Mucosa of rectum (tissue), 2 donors: ENCODE data around the gene ST3GAL4.

Source experiments
- H3K27ac ChIP-seq, 2 donors: one replicate each; pipeline ENCODE4 v1.7.0; 2013; ENCODE audit warnings: inconsistent platforms in 2 of 2, low read depth in 2 of 2, low read length in 2 of 2
- H3K27me3 ChIP-seq, 2 donors: one replicate each; pipeline ENCODE4 v1.7.0; 2013; ENCODE audit warnings: low read length in 2 of 2; ENCODE audit not compliant: control insufficient read depth in 2 of 2, insufficient read depth in 2 of 2
- H3K36me3 ChIP-seq, 2 donors: one replicate each; pipeline ENCODE4 v1.7.0; 2013; ENCODE audit warnings: low read length in 2 of 2; ENCODE audit not compliant: control insufficient read depth in 2 of 2, insufficient read depth in 2 of 2
- H3K4me1 ChIP-seq, 2 donors: one replicate each; pipeline ENCODE4 v1.7.0; 2013; ENCODE audit warnings: low read length in 2 of 2, mild to moderate bottlenecking in 1 of 2; ENCODE audit not compliant: control insufficient read depth in 2 of 2, insufficient read depth in 2 of 2
- H3K4me3 ChIP-seq, 2 donors: one replicate each; pipeline ENCODE4 v1.7.0; 2013; ENCODE audit warnings: low read length in 2 of 2
- H3K9ac ChIP-seq, 2 donors: one replicate each; pipeline ENCODE4 v1.7.0; 2013; ENCODE audit warnings: low read length in 2 of 2, low read depth in 1 of 2, mild to moderate bottlenecking in 1 of 2
- H3K9me3 ChIP-seq, 2 donors: one replicate each; pipeline ENCODE4 v1.7.0; 2013; ENCODE audit warnings: low read length in 2 of 2; ENCODE audit not compliant: control insufficient read depth in 2 of 2
- donor health status: healthy.
- donor health status: Normal muscosa, but diverticular disease.

The ST3GAL4 gene

DNA sequence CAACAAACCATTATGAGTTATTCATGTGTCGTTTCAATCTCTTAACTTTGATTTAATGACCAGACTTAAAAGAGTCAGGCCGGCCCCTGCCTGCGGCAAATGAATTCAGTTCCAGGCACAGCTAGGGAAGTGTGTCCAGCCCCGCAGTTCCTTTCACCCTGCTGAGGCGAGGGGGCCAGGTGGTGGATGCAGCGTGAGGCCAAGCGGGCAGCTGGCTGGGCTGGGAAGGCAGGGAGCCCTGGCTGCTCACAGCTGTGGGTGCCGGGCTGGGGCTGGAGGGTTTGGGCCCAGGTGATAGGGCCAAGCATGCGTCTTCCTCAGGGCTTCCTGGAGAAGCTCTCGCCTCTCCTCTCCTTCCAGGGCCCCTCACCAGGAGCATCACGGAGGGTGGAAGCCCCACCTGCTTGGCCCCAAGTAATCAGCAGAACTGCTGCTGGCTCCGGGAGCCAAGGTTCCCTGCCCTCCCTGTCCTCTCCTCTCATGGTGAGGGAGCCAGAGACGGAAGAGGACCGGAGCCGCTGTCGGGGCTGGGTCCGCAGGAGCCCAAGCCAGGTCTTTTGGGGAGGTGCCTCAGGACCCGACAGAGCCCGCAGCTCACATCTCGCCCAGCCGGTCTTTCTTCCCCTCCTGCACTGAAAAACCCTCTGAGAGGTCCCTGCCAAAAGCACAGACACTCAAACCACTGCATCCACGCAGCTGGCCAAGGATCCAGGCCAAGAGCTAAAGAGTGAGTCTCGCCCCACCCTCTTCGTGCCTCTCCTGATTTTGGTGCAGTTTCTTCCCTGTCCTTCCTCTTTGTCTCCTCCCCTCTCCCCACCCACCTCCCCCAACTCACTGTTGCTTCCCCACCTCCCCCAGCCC lies 97.0 kb downstream of the ST3GAL4 start:
- H3K4me1 ChIP-seq, result no peaks in the 10 kb centered on the region
- no peak overlapping the region for H3K4me3 ChIP-seq
- H3K27me3 ChIP-seq, result no peaks in the 10 kb centered on the region
- no peaks in the 10 kb centered on the region for H3K9me3 ChIP-seq
- H3K36me3 ChIP-seq, result no peaks in the 10 kb centered on the region
- no peak overlapping the region for H3K27ac ChIP-seq
- H3K9ac ChIP-seq, result no peak overlapping the region

DNA sequence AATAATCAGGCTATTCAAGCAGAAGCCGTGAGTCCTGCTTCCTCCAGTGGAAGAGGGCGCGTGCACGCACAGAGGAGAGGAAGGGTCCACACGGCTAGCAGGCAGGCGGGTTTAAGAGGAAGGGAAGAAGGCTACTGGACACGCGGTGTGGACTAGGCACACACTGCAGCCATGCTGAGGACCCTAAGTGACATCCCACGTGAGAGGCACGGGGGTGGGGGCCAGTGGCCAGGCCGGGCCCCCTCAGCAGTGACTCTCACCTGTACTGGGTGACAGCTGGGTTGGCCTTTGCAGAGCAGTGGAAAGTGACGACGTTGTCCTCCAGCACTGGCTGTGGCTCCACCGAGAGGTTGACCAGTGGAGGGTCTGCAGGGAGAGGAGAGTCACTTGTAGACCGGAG lies 100.6 kb downstream of the ST3GAL4 start:
- Histone ChIP-seq H3K4me1 (no peaks in the 10 kb centered on the region), H3K36me3 (no peaks in the 10 kb centered on the region), H3K9ac (no peak overlapping the region), H3K27ac (no peak overlapping the region), H3K4me3 (no peak overlapping the region), H3K27me3 (peaks cover 0 to 3% of the 10 kb centered on the region in 2 donors), H3K9me3 (no peaks in the 10 kb centered on the region)

DNA sequence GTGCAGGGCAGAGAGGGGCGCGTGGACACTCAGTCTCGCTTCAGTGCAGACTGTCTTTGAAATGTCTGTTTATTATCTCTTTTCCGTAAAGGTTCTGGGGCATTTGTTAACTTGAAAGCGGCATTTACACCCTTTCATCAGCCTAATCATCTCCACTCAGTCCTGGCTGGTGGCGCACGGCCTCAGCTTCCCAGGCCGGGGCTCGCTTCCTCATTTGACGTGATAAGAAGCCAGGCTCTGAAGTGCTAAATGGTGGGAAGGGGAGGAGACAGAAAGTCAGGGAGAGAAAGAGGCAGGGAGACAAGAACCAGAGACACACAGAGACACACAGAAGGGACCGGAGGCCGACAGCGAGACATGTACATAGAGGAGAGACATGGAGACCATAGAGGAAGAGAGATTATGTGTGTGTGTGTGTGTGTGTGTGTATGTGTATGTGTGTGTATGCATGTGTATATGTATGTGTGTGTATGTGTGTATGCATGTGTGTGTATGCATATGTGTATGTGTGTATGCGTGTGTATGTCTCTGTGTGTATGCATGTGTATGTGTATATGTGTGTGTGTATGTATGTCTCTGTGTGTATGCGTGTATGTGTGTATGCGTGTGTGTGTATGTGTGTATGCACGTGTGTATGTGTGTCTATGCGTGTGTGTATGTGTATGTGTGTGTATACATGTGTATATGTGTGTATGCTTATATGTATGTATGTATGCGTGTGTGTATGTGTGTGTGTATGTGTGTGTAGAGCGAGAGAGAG lies 101.5 kb downstream of the ST3GAL4 start:
- Histone ChIP-seq H3K27me3 (peaks cover 0 to 6% of the 10 kb centered on the region in 2 donors), H3K36me3 (no peaks in the 10 kb centered on the region), H3K9me3 (no peaks in the 10 kb centered on the region), H3K4me1 (no peaks in the 10 kb centered on the region), H3K9ac (no peak overlapping the region), H3K4me3 (no peak overlapping the region), H3K27ac (no peak overlapping the region)

DNA sequence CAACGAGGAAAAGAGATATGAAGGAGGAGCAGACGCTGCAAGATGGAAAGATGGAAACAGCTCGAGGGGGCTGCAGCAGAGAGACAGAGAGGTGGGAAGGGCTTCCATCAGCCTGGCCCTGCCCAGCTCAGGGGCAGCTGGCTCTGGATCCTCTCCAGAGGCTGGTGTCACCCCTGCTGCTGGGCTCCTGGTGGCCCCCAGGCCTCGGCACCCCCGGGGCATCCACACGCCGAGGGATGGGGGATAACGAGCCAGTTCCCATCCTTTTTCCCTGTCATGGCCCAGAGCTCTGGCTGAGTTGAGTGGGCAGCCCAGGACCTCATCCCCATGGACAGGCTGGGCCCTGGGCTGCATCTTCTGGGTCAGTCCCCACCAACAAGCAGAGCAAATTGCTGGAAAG lies 102.3 kb downstream of the ST3GAL4 start:
- Histone ChIP-seq H3K4me3 (no peak overlapping the region), H3K27ac (no peak overlapping the region), H3K9me3 (no peaks in the 10 kb centered on the region), H3K27me3 (peaks cover 0 to 7% of the 10 kb centered on the region in 2 donors), H3K9ac (no peak overlapping the region), H3K36me3 (no peaks in the 10 kb centered on the region), H3K4me1 (no peaks in the 10 kb centered on the region)

DNA sequence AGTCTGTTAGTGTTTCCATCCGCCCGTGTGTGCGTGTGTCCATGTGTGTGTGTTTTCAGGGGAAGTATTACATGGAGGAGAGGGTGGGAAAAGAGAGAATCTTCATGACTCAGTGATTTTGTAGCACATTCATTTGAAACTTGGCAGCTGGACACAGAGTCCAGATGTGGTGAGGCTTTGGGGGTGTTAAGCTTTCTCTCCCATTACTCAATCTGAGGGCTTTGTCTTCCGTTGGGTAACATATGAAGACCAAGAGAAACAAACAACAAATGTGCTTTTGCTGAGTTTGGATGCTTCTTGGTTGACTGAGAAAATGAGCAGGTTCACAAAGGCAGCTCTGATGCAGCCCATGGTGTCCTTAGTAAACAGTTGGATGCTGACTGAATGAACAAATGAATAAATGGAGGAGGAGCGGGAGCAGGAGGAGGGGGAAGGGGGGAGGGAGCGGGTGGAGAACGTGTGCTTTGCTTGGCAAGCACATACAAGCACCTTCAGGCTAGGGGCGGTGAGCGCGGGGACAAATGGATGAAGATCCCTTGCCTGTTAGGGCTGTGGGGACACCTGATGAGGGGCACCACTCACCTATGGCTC lies 104.3 kb downstream of the ST3GAL4 start:
- no peak overlapping the region for H3K9ac ChIP-seq
- H3K9me3 ChIP-seq, result peaks cover 0 to 4% of the 10 kb centered on the region in 2 donors
- no peaks in the 10 kb centered on the region for H3K36me3 ChIP-seq
- H3K4me1 ChIP-seq, result no peaks in the 10 kb centered on the region
- H3K4me3 ChIP-seq, result no peak overlapping the region
- H3K27ac ChIP-seq, result no peak overlapping the region
- H3K27me3 ChIP-seq, result peaks cover 8 to 16% of the 10 kb centered on the region in 2 donors

DNA sequence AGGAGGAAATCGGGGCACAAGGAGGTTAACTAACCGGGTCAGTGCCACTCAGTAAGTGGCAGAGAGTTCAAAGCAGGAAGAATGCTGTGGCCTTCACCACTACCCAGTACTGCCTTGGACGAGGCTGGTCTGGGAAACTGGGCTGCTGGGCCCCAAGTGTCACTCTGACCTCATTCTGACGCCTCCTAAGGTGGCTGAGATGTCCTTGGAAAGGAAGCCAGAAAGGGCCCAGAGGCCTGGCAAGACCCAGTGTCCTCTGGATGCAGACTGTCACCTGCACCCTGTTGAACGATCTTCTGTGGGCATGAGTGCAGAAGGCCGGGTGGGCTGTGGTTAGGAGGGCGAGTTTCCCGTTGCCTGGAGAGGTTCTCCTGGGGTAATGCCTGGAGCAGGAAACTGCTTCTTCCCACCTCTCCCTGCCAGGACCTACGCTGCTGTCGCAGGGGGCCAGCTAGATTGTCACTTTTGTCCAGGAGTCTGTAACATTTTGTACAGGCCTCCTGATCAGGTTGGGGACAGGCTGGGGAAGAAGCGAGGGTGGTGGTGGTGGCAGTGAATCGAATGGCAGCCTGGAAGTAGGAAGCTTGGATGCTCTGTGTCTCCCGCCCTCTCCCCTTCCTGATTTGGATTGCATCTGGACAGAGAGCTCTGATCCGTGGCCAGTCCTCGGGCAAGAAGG lies 105.1 kb downstream of the ST3GAL4 start:
- Histone ChIP-seq H3K4me1 (peaks cover 0 to 2% of the 10 kb centered on the region in 2 donors), H3K9ac (no peak overlapping the region), H3K4me3 (no peak overlapping the region)

DNA sequence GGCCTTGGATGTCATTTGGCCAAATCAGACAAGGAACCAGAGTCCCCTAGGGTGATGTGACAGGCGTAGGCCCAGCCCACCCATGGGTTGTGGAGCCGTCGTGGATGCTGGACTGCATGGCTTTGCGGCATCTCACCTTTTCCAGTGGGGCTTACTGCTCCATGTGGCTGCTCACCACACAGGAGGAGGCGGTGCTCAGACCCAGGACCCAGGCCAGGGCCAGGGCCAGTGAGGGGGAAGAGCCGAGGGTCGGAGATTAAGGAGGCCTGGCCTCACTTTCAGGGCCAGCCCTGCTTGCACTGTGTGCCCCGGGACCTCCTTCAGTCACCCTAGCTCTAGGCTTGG lies 105.6 kb downstream of the ST3GAL4 start:
- H3K4me1 ChIP-seq, result peaks cover 0 to 2% of the 10 kb centered on the region in 2 donors
- no peak overlapping the region for H3K27ac ChIP-seq
- H3K4me3 ChIP-seq, result no peak overlapping the region
- peaks cover 0 to 6% of the 10 kb centered on the region in 2 donors for H3K9me3 ChIP-seq
- peaks cover 10 to 17% of the 10 kb centered on the region in 2 donors for H3K27me3 ChIP-seq
- no peaks in the 10 kb centered on the region for H3K36me3 ChIP-seq
- H3K9ac ChIP-seq, result no peak overlapping the region

More for the DNA sequence above, 105.1 kb downstream of the ST3GAL4 start:
- Histone ChIP-seq H3K27me3 (peaks cover 10 to 17% of the 10 kb centered on the region in 2 donors), H3K27ac (no peak overlapping the region), H3K9me3 (peaks cover 0 to 6% of the 10 kb centered on the region in 2 donors), H3K36me3 (no peaks in the 10 kb centered on the region)

DNA sequence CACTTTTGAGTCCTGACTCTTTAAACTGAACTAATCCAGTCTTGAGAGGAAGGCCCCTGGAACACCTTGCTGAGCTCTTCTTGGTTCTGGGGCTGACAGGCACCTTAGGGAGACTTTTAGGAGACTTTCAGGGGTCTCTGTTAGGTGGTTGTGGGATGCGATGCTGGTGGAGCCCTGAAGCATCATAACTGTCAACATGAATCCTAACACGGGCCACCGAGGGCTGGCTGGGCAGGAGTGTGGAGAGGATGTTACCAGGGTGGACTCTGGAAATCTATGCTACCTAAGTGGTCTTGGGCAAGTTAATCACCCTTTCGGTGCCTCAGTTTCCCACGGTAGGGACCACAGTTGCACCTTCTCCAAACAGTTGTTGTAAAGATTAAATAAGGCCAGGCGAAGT lies 106.5 kb downstream of the ST3GAL4 start:
- Histone ChIP-seq H3K4me3 (no peak overlapping the region), H3K4me1 (peaks cover 0 to 2% of the 10 kb centered on the region in 2 donors), H3K9me3 (peaks cover 0 to 6% of the 10 kb centered on the region in 2 donors), H3K9ac (no peak overlapping the region), H3K27me3 (peaks cover 13 to 19% of the 10 kb centered on the region in 2 donors), H3K27ac (no peak overlapping the region), H3K36me3 (no peaks in the 10 kb centered on the region)

DNA sequence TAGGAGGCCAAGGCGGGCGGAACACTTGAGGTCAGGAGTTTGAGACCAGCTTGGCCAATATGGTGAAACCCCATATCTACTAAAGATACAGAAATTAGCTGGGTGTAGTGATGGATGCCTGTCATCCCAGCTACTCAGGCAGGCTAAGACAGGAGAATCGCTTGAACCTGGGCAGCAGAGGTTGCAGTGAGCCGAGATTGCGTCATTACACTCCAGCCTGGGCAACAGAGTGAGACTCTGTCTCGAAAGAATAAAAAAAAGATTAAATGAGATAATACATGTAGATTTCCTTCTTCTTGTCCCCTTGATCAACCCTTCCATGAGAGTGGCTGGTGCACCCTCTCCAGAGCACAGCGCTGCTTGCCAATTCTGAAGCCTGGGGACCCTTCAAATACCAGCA lies 106.9 kb downstream of the ST3GAL4 start:
- peaks cover 0 to 2% of the 10 kb centered on the region in 2 donors for H3K4me1 ChIP-seq
- H3K27ac ChIP-seq, result no peak overlapping the region
- no peak overlapping the region for H3K9ac ChIP-seq
- H3K9me3 ChIP-seq, result peaks cover 0 to 6% of the 10 kb centered on the region in 2 donors
- H3K36me3 ChIP-seq, result no peaks in the 10 kb centered on the region
- peaks cover 13 to 19% of the 10 kb centered on the region in 2 donors for H3K27me3 ChIP-seq
- no peak overlapping the region for H3K4me3 ChIP-seq
